GM19395 (cell line): ENCODE data around the gene GABRD.

Experiments used
- ATAC-seq: cut with Tn5 transposase; IDR thresholded peaks from one replicate; pipeline ENCODE4 v1.9.1; 2021; ENCODE audit warnings: mild to moderate bottlenecking, moderate library complexity; ENCODE audit not compliant: unreplicated experiment

GABRD gene

DNA sequence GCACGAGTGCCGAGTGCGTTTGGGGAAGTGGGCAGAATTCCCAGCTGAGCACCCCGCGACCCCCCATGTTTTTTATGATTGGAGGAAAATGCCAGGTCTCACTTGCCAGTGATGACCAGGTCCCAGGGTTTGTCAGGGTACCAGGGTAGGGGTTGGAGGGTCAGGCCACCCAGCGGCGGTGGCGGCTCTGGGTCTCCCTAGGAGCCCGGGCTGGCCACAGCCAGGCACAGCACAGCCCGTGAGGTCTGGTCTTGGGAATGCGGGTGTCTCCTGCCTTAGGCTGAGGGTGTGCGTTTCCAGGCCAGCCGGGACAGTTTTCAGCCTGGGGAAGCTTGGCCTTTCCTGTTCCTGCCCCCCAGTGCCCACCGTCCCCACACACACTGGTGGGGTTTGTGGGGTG, 53.7 kb downstream of the GABRD start:
- no peak for ATAC-seq

DNA sequence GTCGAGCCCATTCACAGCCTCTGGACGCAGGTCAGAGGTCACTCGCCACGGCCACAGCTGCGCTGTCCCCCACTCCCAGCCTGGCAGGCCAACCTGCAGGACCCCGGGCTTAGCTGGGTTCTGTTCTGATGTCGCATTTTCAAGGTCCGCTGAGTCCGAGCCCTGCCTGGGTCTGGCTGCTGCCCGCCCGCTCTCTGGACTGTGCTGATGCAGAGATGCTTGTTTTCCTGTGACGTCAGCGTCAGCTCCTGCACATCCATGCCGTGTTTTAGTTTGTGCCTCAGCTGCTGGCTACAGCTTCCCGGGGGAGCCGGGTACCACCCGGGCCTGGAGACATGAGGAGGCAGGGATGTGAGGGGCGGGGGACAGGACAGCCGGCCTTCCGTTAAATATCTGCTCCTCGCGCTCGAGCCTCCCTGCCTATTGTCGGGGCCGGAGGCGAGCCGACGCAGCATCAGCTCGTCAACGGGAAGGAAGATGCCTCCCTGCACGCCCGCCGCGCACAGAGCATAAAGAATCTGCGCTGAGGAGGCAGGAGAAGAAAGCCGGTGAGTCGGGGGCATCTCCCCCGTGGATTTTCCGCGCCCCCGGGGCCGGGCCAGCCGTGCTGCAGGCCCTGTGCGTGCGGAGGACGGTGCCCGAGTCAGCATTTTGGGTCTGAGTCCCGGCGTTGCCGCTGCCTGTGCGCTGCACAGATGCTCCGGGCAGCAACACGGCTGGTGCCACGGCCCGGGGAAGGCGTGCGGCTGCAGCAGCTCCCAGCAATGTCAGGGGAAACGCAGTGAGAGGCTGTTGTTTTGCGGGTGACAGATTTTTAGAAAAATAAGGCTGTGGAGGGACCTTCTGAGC, 54.5 kb downstream of the GABRD start:
- no peak for ATAC-seq

DNA sequence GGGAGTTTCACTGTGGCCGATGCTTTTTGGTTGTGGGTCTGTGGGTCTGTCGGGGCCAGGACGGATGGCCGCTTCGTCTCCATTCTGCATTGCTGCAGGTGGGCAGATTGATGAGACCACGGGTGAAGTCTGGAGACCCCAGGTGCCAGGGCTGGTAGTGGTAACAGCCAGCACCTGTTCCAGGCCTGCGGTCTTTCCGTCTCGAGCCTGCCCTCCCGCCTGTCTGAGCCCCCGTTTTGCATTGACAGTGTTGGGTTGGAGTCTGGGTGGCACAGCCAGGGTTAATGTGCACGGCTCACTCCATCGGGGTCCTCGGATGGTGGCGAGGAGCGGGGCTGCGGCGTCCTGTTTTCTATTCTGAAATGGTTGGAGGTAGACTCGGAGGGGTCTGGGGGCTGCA, 55.3 kb downstream of the GABRD start:
- ATAC-seq: no peak

DNA sequence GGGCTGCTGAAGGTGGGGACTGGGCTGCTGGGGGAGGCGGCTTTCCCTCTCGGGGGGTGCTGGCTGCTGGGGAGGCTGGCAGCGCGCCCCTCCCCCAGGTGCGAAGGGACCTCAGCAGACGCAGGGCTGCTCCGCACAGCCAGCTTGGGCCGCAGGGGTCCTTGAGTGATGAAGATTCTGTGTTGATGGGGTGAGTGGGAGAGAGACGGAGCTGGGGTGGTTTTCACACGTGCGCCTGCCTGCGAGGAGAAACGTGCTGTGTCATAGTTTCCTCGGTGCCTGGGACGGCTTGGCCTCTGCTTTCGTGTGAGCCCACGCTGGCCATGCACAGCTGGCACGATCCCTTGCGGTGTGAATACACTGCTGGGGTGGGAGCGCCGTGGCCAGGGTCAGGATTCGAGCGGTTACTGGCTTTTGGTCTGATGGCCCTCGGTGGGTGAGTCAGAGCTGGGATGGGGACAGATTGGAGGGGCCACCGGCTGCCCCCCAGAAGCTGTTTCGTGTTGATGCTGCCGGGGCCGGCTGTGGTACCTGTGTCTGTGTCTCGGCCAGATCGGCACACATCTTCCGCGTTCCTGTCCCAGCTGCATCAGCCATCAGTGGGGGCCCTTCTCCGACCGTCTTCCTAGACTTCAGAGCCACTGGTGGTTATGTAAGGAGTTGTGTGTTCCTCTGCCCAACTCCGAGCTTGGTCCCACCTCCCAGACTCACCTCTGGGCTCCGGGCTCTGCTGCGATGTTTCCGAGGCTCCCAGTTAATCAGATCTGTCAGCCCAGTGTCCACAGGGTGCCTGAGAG, 56.0 kb downstream of the GABRD start:
- ATAC-seq: no peak

DNA sequence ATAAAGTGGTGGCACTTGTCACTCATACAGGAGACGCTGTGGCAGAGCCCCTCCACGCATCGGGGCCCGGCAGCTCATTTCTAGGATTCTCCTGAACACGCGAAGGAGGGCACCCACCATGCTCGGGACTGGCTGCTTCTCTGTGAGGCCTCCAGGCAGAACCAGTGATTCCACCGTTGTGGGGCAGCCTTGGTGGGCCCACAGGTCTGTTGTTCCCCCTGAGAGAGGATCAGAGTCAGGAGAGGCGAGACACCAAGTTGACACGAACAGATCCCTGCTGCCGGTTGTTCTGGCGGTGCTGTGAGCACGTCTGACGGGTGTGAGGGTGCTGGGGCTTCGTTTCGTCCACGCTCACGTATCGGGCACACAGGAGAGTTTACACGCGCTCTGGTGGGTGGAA, 57.7 kb downstream of the GABRD start:
- no peak for ATAC-seq

DNA sequence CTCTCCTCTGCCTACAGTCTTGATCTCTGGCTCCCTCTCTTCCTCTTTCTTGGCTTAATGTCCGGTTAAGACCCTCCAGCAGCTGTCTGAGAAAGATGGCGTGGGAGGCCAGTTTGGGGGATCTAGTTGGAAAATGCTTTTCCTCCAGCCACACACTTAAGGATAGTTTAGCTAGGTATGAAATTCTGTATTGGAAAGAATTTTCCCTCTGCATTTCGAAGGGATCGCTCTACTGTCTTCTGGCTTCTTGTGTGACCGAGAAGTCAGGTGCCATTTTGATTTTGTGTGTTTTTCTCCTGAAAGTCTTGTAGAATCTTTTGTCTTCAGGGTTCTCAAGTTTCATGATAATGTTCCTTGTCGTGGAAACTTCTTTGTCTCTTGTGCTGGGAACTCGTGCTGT, 59.0 kb downstream of the GABRD start:
- no peak for ATAC-seq

DNA sequence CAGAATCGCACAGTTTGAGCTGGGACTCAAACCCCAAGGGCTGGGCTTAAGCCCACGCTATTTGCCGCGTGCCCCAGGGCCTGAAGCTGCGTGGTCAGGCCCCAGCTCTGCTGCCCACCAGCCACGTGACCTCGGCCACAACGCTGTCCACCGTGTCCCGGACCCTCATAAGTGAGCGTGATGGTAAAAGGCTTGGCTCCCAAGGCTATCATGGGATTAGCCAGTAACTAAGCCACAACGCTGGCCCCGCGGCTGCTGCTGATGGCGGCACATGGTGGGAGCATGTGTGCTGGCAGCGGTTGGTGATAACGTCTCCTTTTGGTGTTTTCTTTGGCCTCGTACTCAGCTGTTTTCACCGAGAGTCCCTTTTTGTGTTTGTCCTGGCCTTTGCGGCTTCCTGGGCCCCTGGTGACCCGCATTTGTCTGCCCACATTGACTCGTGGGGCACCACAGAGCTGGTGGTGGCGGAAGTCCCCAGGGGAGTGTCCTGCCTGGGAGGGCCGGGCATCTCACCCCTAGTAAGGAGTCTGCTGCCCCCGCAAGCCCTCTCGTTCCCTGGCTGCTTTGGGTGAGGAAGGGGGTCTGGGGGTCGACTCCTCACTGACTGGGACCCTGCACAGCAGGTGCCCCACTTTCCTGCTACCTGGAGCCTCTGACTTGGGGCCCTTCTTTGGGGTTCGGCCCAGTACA, 60.4 kb downstream of the GABRD start:
- ATAC-seq: no peak

DNA sequence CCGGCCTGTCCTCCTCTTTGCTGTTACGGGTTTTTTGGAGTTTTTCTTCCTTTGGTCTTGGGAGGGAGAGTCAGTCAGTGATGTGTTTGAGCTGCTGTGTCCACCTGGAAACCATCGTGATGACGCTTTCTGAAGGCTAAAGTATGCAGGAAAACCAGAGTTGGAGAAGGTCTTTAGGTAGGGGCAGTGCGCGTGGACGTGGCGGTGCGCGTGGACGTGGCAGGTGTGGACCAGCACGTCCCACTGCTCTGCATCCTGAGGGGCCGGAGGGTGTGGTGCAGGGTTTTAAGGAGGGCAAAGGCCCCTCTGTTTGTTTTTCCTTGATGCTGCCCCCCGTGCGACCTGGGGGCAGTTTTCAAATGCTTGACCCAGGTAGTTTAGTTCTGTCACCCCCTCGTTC, 61.0 kb downstream of the GABRD start:
- no peak for ATAC-seq
